GM18873 (cell line): ENCODE data around the gene COL2A1.

Source experiments
- ATAC-seq: cut with Tn5 transposase; IDR thresholded peaks from one replicate; pipeline ENCODE4 v1.9.1; 2021; ENCODE audit warnings: mild to moderate bottlenecking, moderate library complexity, moderate number of reproducible peaks; ENCODE audit not compliant: unreplicated experiment, low FRiP score

The COL2A1 gene

GRCh38 chr12:48004053-48004941 is at the start of gene COL2A1:
Gene COL2A1 (minus strand): TSS chr12:48004476. CDS start chr12:48004321, 155 bp downstream.
- ATAC-seq, result no peak

- no peak for ATAC-seq
Observed at GRCh38 chr12:48053883-48054282, 49.6 kb upstream of the COL2A1 start.

GRCh38 chr12:48053122-48053521 is 48.8 kb upstream of the COL2A1 start:
- no peak for ATAC-seq

- no peak for ATAC-seq
Observed at GRCh38 chr12:48051681-48052080, 47.4 kb upstream of the COL2A1 start.

- ATAC-seq, result no peak
Observed at GRCh38 chr12:48050174-48050573, 45.9 kb upstream of the COL2A1 start.

GRCh38 chr12:48045965-48046518 is 41.8 kb upstream of the COL2A1 start:
- ATAC-seq, result no peak

- ATAC-seq, result no peak
Observed at GRCh38 chr12:48045061-48045846, 41.0 kb upstream of the COL2A1 start.

GRCh38 chr12:48044396-48044795 is 40.1 kb upstream of the COL2A1 start:
- ATAC-seq, result no peak

GRCh38 chr12:48043771-48044170 is 39.5 kb upstream of the COL2A1 start:
- no peak for ATAC-seq

- ATAC-seq, result no peak
Observed at GRCh38 chr12:48041591-48042423, 37.5 kb upstream of the COL2A1 start.

GRCh38 chr12:48040354-48040753 is 36.1 kb upstream of the COL2A1 start:
- ATAC-seq, result no peak

- no peak for ATAC-seq
Observed at GRCh38 chr12:48039151-48039550, 34.9 kb upstream of the COL2A1 start.

GRCh38 chr12:48038085-48038484 is 33.8 kb upstream of the COL2A1 start:
- ATAC-seq, result no peak

GRCh38 chr12:48037267-48037915 is 33.1 kb upstream of the COL2A1 start:
- no peak for ATAC-seq

- ATAC-seq, result no peak
Observed at GRCh38 chr12:48036818-48037217, 32.5 kb upstream of the COL2A1 start.

GRCh38 chr12:48034835-48035805 is 30.8 kb upstream of the COL2A1 start:
- ATAC-seq, result no peak

GRCh38 chr12:48033451-48033850 is 29.2 kb upstream of the COL2A1 start:
- no peak for ATAC-seq

- no peak for ATAC-seq
Observed at GRCh38 chr12:48032597-48032996, 28.3 kb upstream of the COL2A1 start.
